CD4-positive, alpha-beta T cell treated with Interleukin-15 for 1 hour (primary cell): ENCODE data around the gene LSAMP.
"Not testable (repeated sequence)": the region's sequence is repeated elsewhere in the genome, so short reads cannot be mapped to it uniquely, and the experiment has no call there.

Source experiments
- DNase-seq: peaks from one replicate; pipeline ENCODE4 v3.0.0-alpha.2; 2020

Gene LSAMP

DNA sequence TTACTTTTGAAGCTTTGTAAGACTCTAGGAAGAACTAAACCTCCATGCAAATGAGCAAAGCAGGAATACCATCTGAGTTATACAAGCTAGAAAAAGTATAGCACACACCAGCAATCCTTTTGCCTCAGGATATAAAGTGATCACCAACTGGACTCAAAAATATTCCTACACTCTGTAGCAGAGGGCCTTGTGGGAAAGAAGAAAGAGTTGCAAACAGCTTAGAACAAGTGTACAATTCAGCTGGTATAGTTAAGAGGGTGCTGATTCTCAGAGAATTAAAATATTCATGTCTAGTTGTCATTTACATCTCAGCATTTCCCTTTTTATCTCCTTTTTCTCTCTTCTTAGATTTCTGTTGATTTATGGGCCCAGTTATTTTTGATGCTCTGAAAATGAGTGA lies 573.6 kb downstream of the LSAMP start:
- no peak for DNase-seq

DNA sequence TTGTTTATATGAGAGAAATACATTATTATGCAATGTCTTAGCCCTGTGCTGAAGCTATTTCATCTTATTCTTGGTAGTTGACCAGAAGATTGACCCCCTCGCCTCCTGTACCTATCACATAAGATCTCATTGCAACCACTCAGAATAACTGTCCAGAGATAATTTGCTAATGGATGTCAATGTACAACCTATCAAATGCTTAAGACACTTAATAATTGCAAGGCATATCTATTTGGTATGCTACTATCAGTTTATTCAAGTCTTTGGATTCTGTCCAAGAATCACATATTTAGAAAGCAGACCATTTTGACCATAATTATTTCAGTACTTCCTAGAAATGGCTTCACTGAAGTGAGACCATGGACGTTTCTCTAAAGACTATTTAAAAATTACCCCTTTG lies 580.4 kb downstream of the LSAMP start:
- DNase-seq: no peak

DNA sequence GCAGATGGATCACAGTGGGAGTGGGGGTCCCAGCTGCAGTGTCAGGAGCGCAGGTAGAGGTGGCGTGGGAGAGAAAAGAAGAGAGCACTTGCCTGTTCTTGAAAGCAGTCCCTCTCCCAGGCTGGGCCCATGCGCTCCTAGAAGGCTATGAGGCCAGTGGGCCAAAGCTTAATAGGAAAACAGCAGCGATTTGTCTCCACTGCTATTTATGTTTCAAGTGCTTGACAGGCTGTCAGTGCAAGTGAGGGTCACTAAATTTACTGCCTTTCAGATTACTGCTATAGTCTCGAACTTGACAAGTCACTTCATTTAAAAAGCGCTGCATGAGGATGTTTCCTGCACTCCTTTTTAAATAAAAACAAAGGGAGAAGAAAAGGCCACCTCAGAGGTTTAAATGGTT lies 582.4 kb downstream of the LSAMP start:
- no peak for DNase-seq

- no peak for DNase-seq
Observed at GRCh38 chr3:115862099-115862498, 583.2 kb downstream of the LSAMP start.

DNA sequence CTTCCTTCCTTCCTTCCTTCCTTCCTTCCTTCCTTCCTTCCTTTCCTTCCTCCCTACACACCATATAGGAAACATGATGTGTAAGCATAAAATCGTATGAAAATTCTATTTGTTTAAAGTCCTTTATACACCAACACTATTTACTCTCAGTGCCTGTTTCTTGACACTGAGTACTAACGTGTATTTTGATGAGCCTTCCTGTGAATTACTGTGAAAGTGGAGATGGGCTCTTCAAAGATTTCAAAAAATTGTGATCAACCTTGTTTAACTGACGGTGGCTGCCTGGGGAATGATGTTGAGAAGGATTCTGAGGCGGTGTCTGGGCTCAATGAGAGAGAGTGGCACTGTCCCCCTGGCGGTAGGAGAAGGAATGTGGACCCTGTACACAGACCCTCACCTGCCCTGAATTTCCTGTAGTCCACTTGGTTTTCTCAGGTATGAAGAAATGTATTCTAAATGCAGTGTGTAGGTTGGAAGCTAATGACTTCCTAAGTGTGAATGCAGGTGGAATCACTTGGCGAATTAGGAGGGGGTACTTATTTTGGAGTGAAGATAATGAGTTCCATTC lies 584.0 kb downstream of the LSAMP start:
- DNase-seq: no peak

GRCh38 chr3:115860766-115861165 lies 584.5 kb downstream of the LSAMP start:
- DNase-seq: no peak

GRCh38 chr3:115859002-115859807 lies 586.1 kb downstream of the LSAMP start:
- DNase-seq: no peak

DNA sequence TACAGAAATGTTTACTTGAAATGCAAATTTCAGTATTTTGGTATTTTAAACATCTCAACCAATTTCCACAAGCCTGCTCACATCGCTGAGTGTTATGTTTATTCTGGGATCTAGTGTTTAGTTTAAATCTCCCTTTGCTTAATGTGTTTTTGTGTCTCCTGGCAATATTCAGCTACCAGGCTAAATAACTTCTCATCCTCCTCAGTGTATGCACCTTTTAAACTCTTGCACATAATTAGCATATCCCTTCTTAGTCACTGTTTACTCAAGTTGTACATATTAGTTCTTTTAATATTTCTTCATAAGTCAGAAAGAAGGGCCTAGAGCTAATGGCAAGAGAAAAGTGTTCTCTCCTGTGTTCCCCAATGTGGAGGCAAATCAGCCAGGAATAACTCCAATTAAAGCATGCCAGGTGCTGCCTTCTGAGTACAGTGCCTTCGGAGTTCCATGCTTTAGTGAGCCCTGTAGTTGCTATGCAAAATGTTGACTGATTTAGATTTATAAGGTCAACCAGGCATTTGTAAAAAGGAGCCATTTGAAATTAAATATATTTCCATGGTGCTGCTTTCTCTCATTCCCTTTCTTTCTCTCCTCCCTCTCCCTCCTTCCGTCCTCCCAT lies 587.7 kb downstream of the LSAMP start:
- no peak for DNase-seq

GRCh38 chr3:115855911-115856310 lies 589.4 kb downstream of the LSAMP start:
- no peak for DNase-seq

- no peak for DNase-seq
Observed at GRCh38 chr3:115853104-115853503, 592.2 kb downstream of the LSAMP start.

DNA sequence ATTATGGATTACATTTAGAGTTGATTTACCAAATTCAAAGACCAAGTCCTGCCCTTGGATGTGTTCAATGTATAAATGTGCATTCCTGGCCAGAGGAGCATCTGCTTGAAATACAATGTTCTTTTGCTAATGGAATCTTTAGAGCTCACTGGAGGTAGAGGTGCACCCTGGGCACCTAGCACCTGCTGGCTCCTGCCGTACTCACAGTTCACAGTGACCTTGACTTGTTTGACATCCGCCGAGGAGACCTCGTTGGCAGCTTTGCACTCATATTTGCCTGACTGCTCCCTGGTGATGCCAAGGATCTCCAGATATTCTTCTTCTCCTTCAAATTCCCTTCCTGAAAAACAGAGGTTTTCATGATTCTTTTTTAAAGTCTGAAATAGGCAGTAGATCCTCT lies 593.0 kb downstream of the LSAMP start:
- no peak for DNase-seq

DNA sequence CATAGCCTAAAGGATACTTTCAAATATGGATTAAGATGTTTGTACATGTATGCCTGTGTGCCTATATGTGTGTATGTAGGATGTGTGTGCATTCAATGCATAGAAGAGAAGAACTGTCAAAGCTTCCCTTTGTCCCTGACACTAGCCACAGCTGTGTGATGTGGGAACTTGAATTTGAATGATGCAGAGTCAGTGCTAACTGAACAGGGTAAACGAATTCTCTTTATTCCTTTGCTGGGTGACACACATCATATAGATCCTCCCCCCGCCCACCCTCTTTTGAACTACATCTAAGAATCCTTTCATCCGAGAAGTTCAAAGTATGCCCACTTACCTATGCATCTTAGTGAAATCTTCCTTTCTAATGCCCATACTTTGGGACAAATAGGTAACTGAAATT lies 593.7 kb downstream of the LSAMP start:
- no peak for DNase-seq

DNA sequence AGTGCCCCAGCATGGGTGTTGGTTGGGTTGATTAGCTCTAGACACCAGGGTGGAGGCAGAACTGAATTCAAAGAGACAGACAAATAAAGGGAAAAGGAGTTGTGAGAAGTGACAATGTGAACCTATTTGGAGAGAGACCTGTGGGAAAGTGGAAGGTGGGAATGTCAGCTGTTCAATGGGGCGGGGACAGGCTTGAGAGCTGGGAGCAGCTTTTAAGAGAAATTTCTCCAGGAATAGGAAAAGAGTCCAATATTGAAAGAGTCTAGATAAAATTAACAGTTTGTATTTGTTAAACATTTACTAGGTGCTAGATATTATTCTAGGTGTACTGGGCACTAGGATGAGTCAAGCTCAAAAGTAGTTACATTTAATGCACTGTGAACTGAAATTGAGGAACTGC lies 596.6 kb downstream of the LSAMP start:
- no peak for DNase-seq

DNA sequence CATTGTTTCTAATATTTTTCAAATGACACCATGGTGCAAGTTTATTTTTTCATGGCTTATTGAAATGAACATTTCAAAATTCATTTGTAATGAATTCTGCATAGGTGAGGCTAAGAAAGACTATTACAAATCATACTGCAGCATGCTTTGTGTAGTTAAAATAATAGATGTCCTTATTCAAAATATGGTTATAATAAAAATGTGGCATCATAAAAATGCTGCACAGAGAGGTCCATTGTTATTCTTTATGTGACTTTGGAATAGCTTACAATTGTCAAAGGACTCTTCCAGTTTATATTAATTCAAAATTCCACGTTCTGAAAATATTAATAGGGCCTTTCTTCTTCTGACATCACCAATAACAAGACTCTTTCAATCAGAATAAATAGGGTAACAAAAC lies 599.3 kb downstream of the LSAMP start:
- no peak for DNase-seq

GRCh38 chr3:115844729-115845128 lies 600.6 kb downstream of the LSAMP start:
- DNase-seq: not testable (repeated sequence)

DNA sequence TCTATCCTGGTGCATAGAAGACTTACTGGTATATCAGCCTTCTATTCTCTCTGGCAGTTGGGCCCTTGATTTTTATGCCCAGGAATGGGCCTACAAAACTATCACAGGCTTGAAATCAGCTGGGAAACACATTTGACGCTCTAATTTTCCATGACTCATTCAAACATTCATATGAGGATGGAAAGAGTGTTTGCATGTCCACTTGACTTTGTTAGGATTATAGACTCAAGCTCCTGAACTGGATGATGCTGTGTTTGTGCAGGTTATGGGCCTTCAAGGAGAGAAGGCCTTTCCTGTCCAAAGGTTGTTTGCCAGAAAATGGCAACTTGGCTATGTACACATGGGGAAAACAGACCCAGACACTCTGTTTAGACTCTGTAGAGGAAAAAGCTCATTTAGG lies 602.1 kb downstream of the LSAMP start:
- no peak for DNase-seq

DNA sequence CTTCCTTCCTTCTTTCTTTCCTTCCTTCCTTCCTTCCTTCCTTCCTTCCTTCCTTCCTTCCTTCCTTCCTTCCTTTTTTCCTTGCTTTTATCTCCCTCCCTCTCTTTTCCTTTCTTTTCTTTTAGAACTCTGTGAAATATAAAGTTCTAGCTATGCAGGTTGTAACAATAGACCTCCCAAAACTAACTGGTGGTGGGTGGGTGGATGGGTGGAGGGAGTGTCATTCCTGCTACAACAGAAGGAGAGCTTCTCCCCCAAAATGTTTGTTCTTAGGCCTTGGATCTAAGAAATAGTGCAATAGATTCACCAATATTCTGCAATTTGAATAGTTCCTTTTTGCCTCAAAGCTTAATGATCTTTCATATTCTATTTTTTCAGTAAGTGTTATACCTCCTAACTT lies 606.0 kb downstream of the LSAMP start:
- DNase-seq: no peak

- no peak for DNase-seq
Observed at GRCh38 chr3:115838786-115839185, 606.5 kb downstream of the LSAMP start.

DNA sequence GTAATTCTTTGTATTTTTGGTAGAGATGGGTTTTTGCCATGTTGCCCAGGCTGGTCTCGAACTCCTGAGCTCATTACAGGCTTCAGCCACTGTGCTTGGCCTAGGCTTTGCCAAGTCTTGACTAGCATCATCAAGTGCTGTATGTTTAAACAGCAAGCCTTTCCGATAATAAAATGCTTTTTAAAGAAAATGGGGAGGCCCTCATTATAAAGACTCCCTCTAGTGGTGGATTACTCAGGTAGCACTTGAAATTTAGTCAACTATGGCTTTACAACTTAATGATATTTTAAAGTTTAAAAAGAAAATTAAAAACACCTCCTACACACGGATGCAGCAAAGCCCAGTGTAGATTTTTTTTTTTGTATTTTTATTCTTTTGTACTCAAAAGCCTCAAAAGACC lies 608.3 kb downstream of the LSAMP start:
- no peak for DNase-seq

DNA sequence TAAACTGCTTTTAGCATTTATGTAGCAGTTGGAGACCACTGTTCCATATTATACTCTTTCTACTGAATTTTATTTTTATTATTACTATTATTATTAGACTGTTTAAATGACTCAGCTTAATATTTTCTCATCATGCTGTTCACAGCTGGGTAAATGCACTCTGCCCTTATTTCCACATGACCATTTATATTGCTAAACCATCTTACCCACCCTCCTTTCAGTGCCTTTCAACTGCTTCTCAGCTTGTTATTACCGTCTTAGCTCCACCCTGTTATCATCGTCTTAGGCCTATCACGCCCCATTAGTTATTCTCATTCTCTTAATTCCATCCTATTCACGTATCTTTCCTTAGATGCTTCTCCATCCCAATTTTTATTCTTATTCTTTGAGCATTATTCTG lies 609.3 kb downstream of the LSAMP start:
- DNase-seq: no peak

GRCh38 chr3:115834068-115834467 lies 611.2 kb downstream of the LSAMP start:
- no peak for DNase-seq

DNA sequence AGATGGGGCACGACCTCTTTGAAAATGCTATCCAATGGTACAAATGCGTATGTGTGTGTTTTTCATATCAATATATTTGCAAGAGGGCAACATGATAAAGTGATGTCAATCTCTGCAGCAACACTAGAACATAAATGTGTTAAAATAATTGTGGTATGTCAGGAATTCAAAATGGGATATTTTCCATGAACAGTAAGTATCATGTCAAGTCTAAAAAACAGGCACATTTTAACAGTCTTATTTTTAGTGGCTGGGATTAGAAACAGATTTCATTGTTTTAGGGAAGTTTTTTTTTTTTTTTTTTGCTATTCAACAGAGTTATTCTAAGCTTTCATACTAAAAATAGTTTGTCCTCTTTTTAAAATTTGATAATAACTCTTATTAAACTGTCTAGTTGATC lies 612.2 kb downstream of the LSAMP start:
- no peak for DNase-seq

- DNase-seq: no peak
Observed at GRCh38 chr3:115832265-115832664, 613.0 kb downstream of the LSAMP start.

- no peak for DNase-seq
Observed at GRCh38 chr3:115831864-115832263, 613.4 kb downstream of the LSAMP start.
